ENCODE data around the gene GAB3. TPM values are rescaled to one million over a fixed set of nuclear protein-coding genes. Genes with fewer than 3 reads are reported as not detected.

GAB3 gene
- total RNA-seq, 1 donor from 2014 or later, result 0.67 TPM

GRCh38 chrX:154779261-154779660 is 28.4 kb upstream of the GAB3 start:
- Mint-ChIP-seq H3K27ac (no peak overlapping the region), H3K36me3 (peaks cover 25% of the 10 kb centered on the region), H3K9me3 (peaks cover 17% of the 10 kb centered on the region), H3K27me3 (ENCODE audit: low read depth) (no peaks in the 10 kb centered on the region), H3K4me3 (no peak overlapping the region), H3K4me1 (no peaks in the 10 kb centered on the region)
- no peak for TF ChIP-seq CTCF (IDR thresholded peaks at IDR 0.05; ENCODE audit: unreplicated experiment)
- DNase-seq (ENCODE audit: low spot score in 2 of 2, unreplicated experiment in 2 of 2), result no peak

- no peak overlapping the region for H3K4me3 Mint-ChIP-seq
- H3K9me3 Mint-ChIP-seq, result peaks cover 29% of the 10 kb centered on the region
- TF ChIP-seq CTCF (IDR thresholded peaks at IDR 0.05; ENCODE audit: unreplicated experiment), result no peak
These were observed 25.9 kb upstream of the GAB3 start for GRCh38 chrX:154776753-154777152.

GRCh38 chrX:154775419-154776349 is 24.8 kb upstream of the GAB3 start:
- H3K4me1 Mint-ChIP-seq, result no peaks in the 10 kb centered on the region
- no peak for DNase-seq (ENCODE audit: low spot score in 2 of 2, unreplicated experiment in 2 of 2)
- H3K4me3 Mint-ChIP-seq, result no peak overlapping the region
- no peaks in the 10 kb centered on the region for H3K27me3 Mint-ChIP-seq (ENCODE audit: low read depth)
- no peak overlapping the region for H3K27ac Mint-ChIP-seq
- peaks cover 51% of the 10 kb centered on the region for H3K36me3 Mint-ChIP-seq
- peaks cover 40% of the 10 kb centered on the region for H3K9me3 Mint-ChIP-seq
- TF ChIP-seq CTCF (IDR thresholded peaks at IDR 0.05; ENCODE audit: unreplicated experiment), result no peak

More at GRCh38 chrX:154776753-154777152, 25.9 kb upstream of the GAB3 start:
- DNase-seq (ENCODE audit: low spot score in 2 of 2, unreplicated experiment in 2 of 2), result no peak
- Mint-ChIP-seq H3K36me3 (peaks cover 41% of the 10 kb centered on the region), H3K27ac (no peak overlapping the region), H3K4me1 (no peaks in the 10 kb centered on the region), H3K27me3 (ENCODE audit: low read depth) (no peaks in the 10 kb centered on the region)

- peaks cover 42% of the 10 kb centered on the region for H3K9me3 Mint-ChIP-seq
- H3K36me3 Mint-ChIP-seq, result peaks cover 57% of the 10 kb centered on the region
- no peak for TF ChIP-seq CTCF (IDR thresholded peaks at IDR 0.05; ENCODE audit: unreplicated experiment)
- H3K27ac Mint-ChIP-seq, result no peak overlapping the region
- no peaks in the 10 kb centered on the region for H3K4me1 Mint-ChIP-seq
- DNase-seq (ENCODE audit: low spot score in 2 of 2, unreplicated experiment in 2 of 2), result no peak
- H3K4me3 Mint-ChIP-seq, result no peak overlapping the region
- no peaks in the 10 kb centered on the region for H3K27me3 Mint-ChIP-seq (ENCODE audit: low read depth)
These were observed 23.7 kb upstream of the GAB3 start for GRCh38 chrX:154774622-154775021.

- H3K27ac Mint-ChIP-seq, result peak within 1 kb of the TSS; percentile 95
- H3K9me3 Mint-ChIP-seq, result peaks cover 11% of the 10 kb centered on the region
- H3K27me3 Mint-ChIP-seq (ENCODE audit: low read depth), result no peaks in the 10 kb centered on the region
- H3K4me1 Mint-ChIP-seq, result peaks cover 12% of the 10 kb centered on the region
- H3K4me3 Mint-ChIP-seq, result peak within 1 kb of the TSS; percentile 82
- peak; percentile 88 to 94 for DNase-seq (ENCODE audit: low spot score in 2 of 2, unreplicated experiment in 2 of 2)
- no peak for TF ChIP-seq CTCF (IDR thresholded peaks at IDR 0.05; ENCODE audit: unreplicated experiment)
- H3K36me3 Mint-ChIP-seq, result peaks cover 12% of the 10 kb centered on the region
These were observed 11.8 kb upstream of the GAB3 start, which contains the start of gene DKC1 for GRCh38 chrX:154762537-154763296. Gene DKC1 (plus strand): TSS chrX:154762864. CDS start chrX:154762966, 102 bp downstream.

Data from mesothelial cell of epicardium (in vitro differentiated cells).